ENCODE results near the gene SORL1-AS1. TPM values are rescaled to one million over a fixed set of nuclear protein-coding genes. Genes with fewer than 3 reads are reported as not detected.

Gene SORL1-AS1

DNA sequence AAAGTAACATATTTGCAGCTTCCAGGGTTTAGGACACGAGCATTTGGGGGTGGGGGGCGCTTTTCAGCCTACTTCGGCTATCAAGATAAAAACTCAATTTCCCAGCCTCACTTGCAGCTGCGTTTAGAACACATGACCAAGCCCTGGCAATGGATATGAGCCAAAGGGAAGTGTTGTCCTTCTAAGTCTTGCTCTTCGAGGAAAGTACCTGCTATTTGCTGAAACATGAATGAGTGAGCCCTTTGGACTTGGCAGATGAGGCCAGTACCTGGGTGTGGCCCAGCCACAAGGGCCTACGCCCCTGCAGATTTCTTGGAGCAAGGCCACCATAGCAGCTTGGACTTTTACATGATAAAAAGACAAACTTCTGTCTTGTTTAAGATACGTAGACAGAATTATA, 60.9 kb downstream of the SORL1-AS1 start:
- WGBS, 5 donors = 77 to 86% (median 79%) methylated on average over 7 of the region's 7 CpGs
- H3K27me3 ChIP-seq (replicated peaks in 1 of 7) = no peaks in the 10 kb centered on the region
- H3K4me3 ChIP-seq = no peak overlapping the region
- no peaks in the 10 kb centered on the region for H3K9me3 ChIP-seq
- TF ChIP-seq POLR2AphosphoS5 (IDR thresholded peaks at IDR 0.05) (no peak), POLR2A (IDR thresholded peaks at IDR 0.05) (no peak)
- TF ChIP-seq, protein P1, sequence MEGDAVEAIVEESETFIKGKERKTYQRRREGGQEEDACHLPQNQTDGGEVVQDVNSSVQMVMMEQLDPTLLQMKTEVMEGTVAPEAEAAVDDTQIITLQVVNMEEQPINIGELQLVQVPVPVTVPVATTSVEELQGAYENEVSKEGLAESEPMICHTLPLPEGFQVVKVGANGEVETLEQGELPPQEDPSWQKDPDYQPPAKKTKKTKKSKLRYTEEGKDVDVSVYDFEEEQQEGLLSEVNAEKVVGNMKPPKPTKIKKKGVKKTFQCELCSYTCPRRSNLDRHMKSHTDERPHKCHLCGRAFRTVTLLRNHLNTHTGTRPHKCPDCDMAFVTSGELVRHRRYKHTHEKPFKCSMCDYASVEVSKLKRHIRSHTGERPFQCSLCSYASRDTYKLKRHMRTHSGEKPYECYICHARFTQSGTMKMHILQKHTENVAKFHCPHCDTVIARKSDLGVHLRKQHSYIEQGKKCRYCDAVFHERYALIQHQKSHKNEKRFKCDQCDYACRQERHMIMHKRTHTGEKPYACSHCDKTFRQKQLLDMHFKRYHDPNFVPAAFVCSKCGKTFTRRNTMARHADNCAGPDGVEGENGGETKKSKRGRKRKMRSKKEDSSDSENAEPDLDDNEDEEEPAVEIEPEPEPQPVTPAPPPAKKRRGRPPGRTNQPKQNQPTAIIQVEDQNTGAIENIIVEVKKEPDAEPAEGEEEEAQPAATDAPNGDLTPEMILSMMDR (IDR thresholded peaks at IDR 0.05 in 8 of 11, conservative IDR thresholded peaks at IDR 0.05 in 3 of 11) = no peak
- DNase-seq = no peak
- peaks cover 0 to 18% (median 6%) of the 10 kb centered on the region in 6 donors for H3K4me1 ChIP-seq
- intact Hi-C loops (cut with DNase I; ENCODE audit: low total_unique reads) = no loop called here
- no peaks in the 10 kb centered on the region for H3K36me3 ChIP-seq
- H3K27ac ChIP-seq = no peak overlapping the region

GRCh38 chr11:121389651-121390050, 63.1 kb downstream of the SORL1-AS1 start:
- Histone ChIP-seq H3K9me3 (no peaks in the 10 kb centered on the region), H3K4me1 (peaks cover 0 to 18% (median 4%) of the 10 kb centered on the region in 6 donors), H3K27ac (no peak overlapping the region), H3K36me3 (no peaks in the 10 kb centered on the region), H3K4me3 (no peak overlapping the region), H3K27me3 (replicated peaks in 1 of 7) (no peaks in the 10 kb centered on the region)
- DNase-seq = no peak
- intact Hi-C loops (cut with DNase I; ENCODE audit: low total_unique reads) = no loop called here
- TF ChIP-seq POLR2AphosphoS5 (IDR thresholded peaks at IDR 0.05) = no peak
- no peak for TF ChIP-seq POLR2A (IDR thresholded peaks at IDR 0.05)
- TF ChIP-seq, protein P1 (IDR thresholded peaks at IDR 0.05 in 8 of 11, conservative IDR thresholded peaks at IDR 0.05 in 3 of 11) = no peak
- WGBS, 5 donors = 67 to 82% (median 81%) methylated on average over 8 of the region's 8 CpGs

Other genes starting within 250 kb of the SORL1-AS1 start
- 10 to 100 TPM; 14.8 to 25.5 (median 20.2) TPM for gene SC5D, start 160.2 kb downstream of the SORL1-AS1 start, total RNA-seq
- 1 to 10 TPM; 4.8 to 7.1 (median 6.7) TPM for gene SC5D, start 160.2 kb downstream of the SORL1-AS1 start, polyA plus RNA-seq
- 100 to 1,000 TPM; 111 to 328 (median 188) TPM for gene SORL1, start 653 bp downstream of the SORL1-AS1 start, total RNA-seq
- gene SORL1, start 653 bp downstream of the SORL1-AS1 start, polyA plus RNA-seq = 1 to 10 TPM; 3.8 to 5.4 (median 5.0) TPM